ENCODE results near the gene SPINK14. TPM values are rescaled to one million over a fixed set of nuclear protein-coding genes. Genes with fewer than 3 reads are reported as not detected.

The SPINK14 gene
- total RNA-seq, 1 experiment from 2014 or later, result not detected

DNA sequence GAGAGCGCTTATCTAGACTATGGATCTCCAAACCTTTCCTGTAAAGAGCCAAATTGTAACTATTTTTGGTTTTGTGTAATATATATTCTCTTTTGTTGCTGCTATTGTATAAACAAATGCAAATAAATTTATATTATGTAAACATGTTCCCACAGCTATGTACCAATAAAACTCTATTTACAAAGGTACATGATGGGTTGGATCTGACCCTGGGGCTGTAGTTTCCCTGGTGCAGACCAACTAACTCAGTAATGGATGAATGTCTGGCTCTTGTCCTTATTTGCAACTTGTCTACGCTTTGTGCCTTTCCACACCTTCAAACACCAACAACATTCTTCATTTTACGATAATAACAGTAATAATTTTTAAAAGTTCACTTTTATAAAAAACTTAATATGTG is 27.5 kb upstream of the SPINK14 start:
- 100% methylated on average over 2 of the region's 3 CpGs for WGBS (ENCODE audit: extremely low coverage, insufficient read length, low lambda C conversion rate)
- H3K27me3 ChIP-seq (ENCODE audit: insufficient read depth, low read length), result no peaks in the 10 kb centered on the region
- H3K4me1 ChIP-seq (ENCODE audit: insufficient read depth, low read length), result no peaks in the 10 kb centered on the region
- Mint-ChIP-seq H3K4me1 (no peaks in the 10 kb centered on the region), H3K27ac (no peak overlapping the region), H3K9me3 (no peaks in the 10 kb centered on the region), H3K36me3 (ENCODE audit: insufficient read depth in 1 of 3, low read depth in 3 of 3) (peaks cover 0 to 7% (median 0%) of the 10 kb centered on the region in 3 experiments; a peak in 1 of 7 replicates), H3K4me3 (no peak overlapping the region), H3K27me3 (ENCODE audit: low read depth) (no peaks in the 10 kb centered on the region)
- H2BK12ac ChIP-seq (ENCODE audit: insufficient read length, low read depth, low read length), result no peak overlapping the region
- no peak for DNase-seq
- no peak overlapping the region for H3K4ac ChIP-seq (ENCODE audit: low read depth, low read length)
- H2BK5ac ChIP-seq (ENCODE audit: insufficient read length, low read length), result no peak overlapping the region
- no peaks in the 10 kb centered on the region for H3K23me2 ChIP-seq (ENCODE audit: insufficient read length, low read depth, low read length, poor library complexity, severe bottlenecking)
- no peak overlapping the region for H4K8ac ChIP-seq (replicated peaks; ENCODE audit: insufficient read length, low read depth, low read length)
- H4K91ac ChIP-seq (ENCODE audit: insufficient read length, low read depth, low read length), result no peak overlapping the region
- H3K56ac ChIP-seq (ENCODE audit: insufficient read length, low read depth, low read length), result no peak overlapping the region
- no peak overlapping the region for H2AFZ ChIP-seq (ENCODE audit: low read length)
- no peak overlapping the region for H2BK20ac ChIP-seq (ENCODE audit: low read depth, low read length, poor library complexity, severe bottlenecking)
- H3K27ac ChIP-seq (ENCODE audit: insufficient read length, low read depth, low read length), result no peak overlapping the region
- no peak overlapping the region for H2BK120ac ChIP-seq (ENCODE audit: low read depth, low read length, poor library complexity, severe bottlenecking)
- H3K9ac ChIP-seq (ENCODE audit: extremely low read depth, insufficient read length, low read length), result no peak overlapping the region
- H3K4me2 ChIP-seq (ENCODE audit: insufficient read depth, insufficient read length, low read length), result no peak overlapping the region
- H2AK5ac ChIP-seq (ENCODE audit: insufficient read length, low read length), result no peak overlapping the region
- H3K14ac ChIP-seq (ENCODE audit: insufficient read depth, low read length), result no peak overlapping the region
- no peak overlapping the region for H3T11ph ChIP-seq (ENCODE audit: low read length)
- no peaks in the 10 kb centered on the region for H3K79me1 ChIP-seq (ENCODE audit: insufficient read depth, low read depth, low read length, poor library complexity, severe bottlenecking)
- H4K5ac ChIP-seq (ENCODE audit: insufficient read length, low read depth, low read length), result no peak overlapping the region
- TF ChIP-seq, protein P1, sequence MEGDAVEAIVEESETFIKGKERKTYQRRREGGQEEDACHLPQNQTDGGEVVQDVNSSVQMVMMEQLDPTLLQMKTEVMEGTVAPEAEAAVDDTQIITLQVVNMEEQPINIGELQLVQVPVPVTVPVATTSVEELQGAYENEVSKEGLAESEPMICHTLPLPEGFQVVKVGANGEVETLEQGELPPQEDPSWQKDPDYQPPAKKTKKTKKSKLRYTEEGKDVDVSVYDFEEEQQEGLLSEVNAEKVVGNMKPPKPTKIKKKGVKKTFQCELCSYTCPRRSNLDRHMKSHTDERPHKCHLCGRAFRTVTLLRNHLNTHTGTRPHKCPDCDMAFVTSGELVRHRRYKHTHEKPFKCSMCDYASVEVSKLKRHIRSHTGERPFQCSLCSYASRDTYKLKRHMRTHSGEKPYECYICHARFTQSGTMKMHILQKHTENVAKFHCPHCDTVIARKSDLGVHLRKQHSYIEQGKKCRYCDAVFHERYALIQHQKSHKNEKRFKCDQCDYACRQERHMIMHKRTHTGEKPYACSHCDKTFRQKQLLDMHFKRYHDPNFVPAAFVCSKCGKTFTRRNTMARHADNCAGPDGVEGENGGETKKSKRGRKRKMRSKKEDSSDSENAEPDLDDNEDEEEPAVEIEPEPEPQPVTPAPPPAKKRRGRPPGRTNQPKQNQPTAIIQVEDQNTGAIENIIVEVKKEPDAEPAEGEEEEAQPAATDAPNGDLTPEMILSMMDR (conservative IDR thresholded peaks at IDR 0.05), result no peak
- H3K79me2 ChIP-seq (ENCODE audit: insufficient read depth, low read length), result no peaks in the 10 kb centered on the region
- no peak overlapping the region for H3K23ac ChIP-seq (ENCODE audit: insufficient read length, low read depth, low read length)
- H4K20me1 ChIP-seq (ENCODE audit: control insufficient read depth, insufficient read depth, insufficient read length), result no peaks in the 10 kb centered on the region
- H3K9me3 ChIP-seq (ENCODE audit: control insufficient read depth, low read depth, low read length), result no peaks in the 10 kb centered on the region
- H3K18ac ChIP-seq (ENCODE audit: insufficient read length, low read depth, low read length), result no peak overlapping the region
- H2BK15ac ChIP-seq (ENCODE audit: low read depth, low read length), result no peak overlapping the region

Measured in H9 (cell line).